GM18502 (cell line): ENCODE measurements around the gene CTCF.

Experiments used
- ATAC-seq: cut with Tn5 transposase; IDR thresholded peaks from one replicate; pipeline ENCODE4 v1.9.1; 2021; ENCODE audit warnings: mild to moderate bottlenecking; ENCODE audit not compliant: unreplicated experiment, poor library complexity

The CTCF gene

DNA sequence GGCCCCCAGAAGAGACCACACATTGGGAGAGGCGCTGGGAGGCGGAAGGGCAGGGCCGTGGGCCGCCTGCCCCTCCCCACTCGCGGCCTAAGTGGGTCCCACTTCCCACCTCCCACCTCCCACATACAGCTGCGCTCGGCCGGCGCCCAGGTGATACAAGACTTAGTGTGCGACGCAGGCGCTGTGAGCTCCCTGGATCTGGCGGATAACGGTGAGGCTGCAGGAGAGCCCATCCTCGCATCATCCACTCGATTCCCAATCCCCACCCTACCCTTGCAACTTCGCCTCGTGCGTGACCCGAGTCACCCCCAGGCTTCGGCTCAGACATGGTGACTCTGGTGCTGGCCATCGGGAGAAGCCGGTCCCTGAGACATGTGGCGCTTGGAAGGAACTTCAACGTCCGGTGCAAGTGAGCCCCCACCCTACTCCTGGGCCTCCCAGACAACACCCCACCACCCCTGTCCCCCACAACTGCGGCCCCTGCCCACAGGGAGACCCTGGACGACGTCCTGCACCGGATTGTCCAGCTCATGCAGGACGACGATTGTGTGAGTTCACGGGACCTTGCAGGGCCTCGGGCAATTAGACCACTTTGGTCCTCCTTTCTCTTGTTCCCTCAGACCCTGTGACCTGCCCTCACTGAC is 86.6 kb downstream of the CTCF start:
- ATAC-seq, result no peak

DNA sequence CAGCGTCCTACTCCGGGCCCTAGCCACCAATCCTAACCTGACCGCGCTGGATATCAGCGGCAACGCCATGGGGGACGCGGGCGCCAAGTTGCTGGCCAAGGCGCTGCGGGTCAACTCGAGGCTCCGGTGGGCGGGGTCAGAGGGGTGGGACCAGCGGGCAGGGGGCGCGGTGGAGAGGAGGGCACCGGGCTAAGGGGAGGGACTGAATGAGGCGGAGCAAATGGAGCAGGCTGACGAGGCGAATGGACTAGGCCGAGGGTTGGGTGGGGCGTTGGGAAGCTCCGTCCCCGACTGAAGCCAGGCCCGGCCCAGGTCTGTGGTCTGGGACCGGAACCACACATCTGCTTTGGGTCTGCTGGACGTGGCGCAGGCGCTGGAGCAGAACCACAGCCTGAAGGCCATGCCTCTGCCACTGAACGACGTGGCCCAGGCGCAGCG is 87.2 kb downstream of the CTCF start:
- ATAC-seq, result no peak

DNA sequence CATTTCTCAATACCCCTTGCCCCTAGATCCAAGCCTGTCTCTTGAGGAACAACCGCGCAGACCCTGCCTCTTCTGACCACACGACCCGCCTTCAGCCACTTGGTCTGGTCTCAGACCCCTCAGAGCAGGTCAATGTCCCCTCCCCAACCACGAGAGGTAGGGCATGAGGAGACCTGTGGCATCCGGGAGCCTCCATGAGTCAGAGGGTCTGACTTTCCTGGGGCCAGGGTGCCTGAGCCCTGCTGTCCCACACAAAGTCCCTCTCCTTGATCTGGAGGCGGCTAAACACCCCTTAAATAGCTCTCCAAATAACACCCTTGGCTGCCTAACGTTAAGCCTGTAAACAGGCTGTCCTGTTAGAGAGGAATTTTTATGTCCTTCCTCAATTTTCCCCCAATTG is 87.7 kb downstream of the CTCF start:
- ATAC-seq, result no peak

DNA sequence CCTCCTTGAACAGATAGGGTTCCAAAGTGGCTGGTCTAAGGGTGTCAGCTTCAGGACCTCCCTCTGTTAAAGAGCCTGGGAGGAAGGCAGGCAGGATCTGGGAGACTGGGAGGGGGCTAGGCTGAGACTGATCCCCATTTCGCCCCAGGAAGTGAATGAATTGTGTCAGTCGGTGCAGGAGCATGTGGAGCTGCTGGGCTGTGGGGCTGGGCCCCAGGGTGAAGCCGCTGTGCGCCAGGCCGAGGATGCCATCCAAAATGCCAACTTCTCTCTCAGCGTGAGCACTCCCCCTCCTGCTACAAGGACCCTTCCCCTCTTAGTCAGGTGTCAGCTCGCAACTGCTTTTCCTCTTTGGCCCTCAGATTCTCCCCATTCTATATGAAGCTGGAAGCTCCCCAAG is 88.7 kb downstream of the CTCF start:
- no peak for ATAC-seq

DNA sequence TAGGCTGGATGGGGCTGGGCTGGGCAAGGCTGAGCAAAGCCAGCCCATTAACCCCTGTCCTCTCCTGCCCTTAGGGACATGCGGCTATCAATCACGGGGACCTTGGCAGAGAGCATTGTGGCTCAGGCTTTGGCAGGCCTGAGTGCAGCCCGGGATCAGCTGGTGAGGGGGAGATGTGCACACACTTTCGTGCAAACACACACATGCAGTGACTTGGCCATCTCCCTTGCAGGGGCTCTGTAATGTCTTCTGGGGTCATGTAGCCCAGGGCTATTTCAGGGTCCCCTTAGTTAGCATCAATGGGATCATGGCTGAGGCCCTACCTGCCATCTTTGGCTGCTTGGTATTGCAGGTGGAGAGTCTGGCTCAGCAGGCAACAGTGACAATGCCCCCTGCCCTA is 89.5 kb downstream of the CTCF start:
- no peak for ATAC-seq

DNA sequence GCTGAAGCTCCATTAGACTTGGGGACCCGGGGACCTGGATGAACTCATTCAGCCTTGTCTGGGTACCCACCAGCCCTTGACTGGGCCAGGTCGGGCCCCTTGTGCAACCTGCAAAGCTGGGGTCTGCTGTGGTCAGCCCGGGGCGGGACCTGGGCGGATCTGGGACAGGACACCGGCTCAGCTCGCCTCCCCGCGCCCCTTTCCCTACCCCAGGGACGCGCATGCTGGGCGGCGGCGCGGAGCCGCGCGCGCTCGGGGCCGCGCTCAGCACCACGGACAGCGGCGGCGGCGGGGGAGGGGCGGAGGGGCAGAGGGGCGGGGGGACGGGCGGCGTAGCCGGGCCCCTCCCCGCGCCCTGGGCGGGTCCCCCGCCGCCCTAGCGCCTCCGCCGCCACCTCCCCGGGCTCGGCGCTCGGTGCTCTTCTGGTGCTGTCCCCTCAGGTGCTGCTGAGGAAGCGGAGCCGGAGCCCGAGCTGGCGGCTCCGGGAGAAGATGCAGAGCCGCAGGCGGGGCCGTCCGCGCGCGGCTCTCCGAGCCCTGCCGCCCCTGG is 90.3 kb downstream of the CTCF start:
- no peak for ATAC-seq

DNA sequence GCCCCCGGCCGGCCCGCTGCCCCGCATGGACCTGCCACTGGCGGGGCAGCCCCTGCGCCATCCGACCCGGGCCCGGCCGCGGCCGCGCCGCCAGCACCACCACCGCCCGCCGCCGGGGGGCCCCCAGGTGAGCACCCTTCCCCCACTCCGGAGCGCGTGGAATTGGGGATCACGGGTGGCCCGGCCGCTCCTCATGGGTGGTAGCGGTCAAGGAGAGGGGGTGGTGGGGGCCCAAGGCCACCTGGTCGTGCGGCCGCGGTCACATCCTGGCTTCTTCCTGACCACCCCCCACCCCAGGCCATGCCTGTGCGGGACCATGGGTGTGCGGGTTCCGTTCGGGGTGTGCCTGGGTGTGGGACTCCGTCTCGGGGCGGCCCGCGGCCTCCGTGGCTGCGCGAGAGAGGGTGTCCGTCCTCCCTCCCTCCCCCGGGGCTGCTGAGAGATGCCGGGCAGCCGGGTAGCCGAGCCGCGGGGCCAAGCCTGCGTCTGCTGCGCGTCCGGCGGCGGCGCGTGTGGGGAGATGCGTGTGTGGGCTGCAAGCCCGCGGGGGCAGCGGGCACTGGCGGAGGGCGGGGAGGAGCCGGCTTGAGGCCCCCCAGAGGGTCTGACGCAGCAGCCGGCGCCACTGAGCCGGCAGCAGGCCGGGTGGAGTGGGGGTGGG is 90.9 kb downstream of the CTCF start:
- ATAC-seq, result no peak

DNA sequence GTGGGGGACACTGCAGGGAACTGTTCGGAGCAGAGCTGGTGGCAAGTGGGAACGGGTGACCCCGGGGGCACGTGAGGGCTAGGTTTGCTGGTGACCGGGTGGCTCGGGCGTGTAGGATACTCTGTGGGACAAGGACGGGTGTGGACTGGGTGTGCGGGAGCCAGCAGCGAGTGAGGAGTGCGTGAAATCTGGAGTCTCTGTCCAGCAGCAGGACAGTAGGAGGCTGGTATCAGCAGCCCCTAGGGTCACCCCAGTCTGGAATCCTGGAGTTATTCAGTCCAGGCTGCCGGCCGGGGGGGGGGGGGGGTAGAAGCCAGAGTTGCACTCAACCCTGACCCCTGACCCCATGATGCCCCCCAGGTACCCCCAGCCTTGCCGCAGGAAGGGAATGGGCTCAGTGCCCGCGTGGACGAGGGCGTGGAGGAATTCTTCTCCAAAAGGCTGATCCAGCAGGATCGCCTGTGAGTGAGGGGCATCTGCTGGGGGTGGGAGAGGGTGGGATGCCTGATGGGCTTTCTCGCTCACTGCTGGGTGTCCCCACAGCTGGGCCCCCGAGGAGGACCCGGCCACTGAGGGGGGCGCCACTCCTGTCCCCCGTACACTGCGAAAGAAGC is 91.6 kb downstream of the CTCF start:
- no peak for ATAC-seq

DNA sequence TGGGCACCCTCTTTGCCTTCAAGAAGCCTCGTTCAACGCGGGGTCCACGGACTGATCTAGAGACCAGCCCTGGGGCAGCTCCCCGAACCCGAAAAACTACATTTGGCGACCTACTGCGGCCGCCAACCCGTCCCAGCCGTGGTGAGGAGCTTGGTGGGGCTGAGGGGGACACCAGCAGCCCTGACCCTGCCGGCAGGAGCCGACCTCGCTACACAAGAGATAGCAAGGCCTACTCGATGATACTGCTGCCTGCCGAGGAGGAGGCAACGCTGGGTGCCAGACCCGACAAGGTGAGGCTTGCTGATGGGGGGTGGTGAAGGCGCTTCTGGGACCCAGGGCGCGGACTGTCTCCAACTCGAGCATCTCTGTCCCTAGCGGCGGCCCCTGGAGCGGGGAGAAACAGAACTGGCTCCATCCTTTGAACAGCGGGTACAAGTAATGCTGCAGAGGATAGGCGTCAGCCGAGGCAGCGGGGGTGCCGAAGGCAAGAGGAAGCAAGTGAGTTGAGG is 92.1 kb downstream of the CTCF start:
- ATAC-seq, result no peak

DNA sequence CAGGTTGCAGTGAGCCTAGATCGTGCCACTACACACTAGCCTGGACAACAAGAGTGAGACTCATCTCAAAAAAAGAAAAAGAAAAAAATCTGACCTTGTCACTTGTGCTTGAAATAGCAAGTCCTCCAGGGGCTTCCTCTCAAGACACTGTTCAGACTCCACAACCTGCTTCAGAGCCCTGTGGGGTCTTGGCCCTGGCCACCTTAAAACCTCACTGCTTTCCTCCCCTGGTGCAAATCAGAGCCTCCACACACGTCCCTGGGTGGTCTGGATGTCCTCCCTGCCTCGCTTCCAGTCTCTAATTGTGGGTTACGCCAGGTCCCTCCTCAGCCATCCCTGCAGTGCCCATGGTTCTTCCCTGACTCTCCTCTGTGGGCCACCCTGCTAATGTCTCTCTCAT is 93.0 kb downstream of the CTCF start:
- ATAC-seq, result no peak

DNA sequence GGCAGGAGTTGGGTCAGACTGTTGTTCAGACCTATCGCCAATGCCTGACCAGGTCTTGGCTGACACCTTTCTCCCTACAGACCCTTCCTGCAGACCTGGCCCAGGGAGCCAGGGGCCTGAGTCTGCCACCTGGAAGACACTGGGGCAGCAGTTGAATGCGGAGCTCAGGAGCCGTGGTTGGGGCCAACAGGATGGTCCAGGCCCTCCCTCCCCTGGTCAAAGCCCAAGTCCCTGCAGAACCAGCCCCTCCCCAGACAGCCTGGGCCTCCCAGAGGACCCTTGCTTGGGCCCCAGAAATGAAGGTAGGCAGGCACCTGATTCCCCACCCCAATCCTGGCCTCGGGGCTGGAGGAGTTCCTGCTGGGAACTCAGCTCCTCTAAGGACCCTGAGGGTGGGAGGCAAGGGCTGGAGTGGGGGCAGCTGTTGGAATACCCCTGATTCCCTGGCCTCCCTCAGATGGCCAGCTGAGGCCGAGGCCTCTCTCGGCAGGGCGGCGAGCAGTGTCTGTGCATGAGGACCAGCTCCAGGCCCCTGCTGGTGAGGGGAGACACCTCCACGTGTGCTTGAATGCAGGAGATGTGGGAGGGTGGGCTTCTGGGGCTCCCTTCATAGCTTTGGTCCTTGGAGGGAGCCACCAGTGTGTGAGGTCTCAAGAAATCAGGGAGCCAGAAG is 94.2 kb downstream of the CTCF start:
- no peak for ATAC-seq

DNA sequence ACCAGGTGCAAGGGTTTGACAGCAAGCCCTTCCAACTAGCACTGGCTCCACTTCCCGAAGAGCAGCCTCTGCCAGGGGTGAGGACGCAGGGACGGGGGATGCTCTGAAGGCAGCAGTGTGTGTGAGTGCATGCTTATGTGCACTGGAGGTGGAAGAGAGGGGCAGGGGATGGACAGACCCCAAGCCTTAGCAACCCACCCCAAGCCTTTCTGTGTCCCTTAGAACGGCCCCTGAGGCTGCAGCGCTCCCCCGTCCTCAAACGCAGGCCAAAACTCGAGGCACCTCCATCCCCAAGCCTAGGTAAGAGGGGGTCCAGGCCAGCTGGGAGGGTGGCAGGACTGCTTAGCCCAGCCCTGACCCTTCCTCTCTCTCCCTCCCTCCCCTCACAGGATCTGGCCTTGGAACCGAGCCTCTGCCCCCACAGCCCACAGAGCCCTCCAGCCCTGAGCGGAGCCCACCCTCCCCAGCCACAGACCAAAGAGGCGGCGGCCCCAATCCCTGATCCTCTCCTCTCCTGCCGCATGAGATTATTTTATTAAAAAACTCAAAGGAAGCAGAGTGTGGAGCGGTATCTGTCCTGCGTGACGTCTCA is 94.8 kb downstream of the CTCF start:
- no peak for ATAC-seq

DNA sequence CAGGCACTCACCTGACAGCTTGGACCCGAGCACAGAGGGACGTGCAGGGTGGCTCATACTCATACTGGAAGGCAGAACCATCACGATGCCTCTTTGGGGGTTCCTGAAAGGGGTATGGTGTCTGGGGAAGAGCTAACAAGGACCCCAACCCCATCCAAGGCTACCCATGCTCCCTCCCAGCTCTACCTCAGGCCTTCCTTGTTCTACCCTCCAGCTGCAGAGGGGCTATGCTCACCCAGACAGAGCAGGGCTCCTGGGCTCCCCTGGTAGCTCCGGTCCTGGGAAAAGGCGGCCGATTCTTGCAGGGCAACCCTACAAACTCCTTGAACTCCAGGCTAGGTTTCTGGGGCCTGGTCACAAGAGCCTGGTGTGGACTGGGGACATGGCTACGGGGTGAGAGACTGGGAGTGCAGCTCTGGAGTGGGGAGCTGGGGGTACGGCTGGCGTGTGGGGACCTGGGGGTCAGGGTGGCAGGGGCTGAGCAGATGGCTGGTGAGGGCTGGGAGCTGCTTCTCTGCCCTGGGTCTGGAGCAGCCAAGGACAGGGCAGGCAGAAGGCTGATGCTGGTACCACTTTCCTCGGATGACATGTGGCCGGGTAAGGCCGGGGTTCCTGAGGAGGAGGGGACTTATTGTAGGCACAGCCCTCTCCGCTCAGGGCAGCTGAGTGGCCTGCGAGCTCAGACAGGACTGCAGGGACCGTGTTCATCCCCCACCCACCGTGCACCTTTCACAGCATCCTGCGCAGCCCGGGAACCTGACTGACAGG is 95.6 kb downstream of the CTCF start:
- ATAC-seq, result no peak

DNA sequence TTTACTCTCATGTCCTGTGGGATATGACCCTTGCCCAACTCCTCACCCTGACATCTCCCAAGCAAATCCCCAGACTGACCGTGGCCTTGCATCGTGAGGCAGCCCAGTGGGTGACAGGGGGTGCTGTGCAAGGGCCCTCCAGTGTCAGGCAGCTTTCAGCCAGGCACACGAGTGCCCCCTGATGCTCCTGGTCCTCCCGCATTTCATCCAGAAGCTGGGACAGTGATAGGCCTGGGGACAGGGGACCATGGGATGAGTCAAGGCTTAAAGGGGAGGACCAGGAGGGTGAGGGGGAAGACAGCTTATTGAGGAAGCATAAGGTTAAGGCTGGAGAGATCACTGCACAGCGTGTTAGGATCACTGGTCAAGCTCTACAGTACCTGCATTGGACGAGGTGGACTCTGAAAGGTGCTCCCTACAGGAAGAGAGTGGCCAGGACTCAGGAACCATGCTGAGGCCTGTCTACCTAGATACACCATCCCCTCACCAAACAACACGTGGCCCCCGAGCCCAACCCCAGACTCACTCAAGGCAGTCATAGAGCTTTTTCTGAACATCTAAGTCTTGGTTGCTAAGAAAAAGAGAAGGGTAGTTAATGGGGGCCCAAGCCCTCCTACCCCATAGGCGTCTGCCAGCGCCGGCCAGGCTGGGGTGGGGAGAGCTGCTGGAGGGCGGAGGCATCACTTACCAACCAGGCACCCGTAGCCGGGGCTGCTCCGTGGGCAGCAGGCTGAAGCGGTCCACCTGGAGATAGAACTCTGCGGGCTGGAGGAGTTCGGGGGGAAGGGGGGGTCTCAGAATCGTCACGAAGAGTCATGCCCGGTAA is 96.7 kb downstream of the CTCF start:
- no peak for ATAC-seq

DNA sequence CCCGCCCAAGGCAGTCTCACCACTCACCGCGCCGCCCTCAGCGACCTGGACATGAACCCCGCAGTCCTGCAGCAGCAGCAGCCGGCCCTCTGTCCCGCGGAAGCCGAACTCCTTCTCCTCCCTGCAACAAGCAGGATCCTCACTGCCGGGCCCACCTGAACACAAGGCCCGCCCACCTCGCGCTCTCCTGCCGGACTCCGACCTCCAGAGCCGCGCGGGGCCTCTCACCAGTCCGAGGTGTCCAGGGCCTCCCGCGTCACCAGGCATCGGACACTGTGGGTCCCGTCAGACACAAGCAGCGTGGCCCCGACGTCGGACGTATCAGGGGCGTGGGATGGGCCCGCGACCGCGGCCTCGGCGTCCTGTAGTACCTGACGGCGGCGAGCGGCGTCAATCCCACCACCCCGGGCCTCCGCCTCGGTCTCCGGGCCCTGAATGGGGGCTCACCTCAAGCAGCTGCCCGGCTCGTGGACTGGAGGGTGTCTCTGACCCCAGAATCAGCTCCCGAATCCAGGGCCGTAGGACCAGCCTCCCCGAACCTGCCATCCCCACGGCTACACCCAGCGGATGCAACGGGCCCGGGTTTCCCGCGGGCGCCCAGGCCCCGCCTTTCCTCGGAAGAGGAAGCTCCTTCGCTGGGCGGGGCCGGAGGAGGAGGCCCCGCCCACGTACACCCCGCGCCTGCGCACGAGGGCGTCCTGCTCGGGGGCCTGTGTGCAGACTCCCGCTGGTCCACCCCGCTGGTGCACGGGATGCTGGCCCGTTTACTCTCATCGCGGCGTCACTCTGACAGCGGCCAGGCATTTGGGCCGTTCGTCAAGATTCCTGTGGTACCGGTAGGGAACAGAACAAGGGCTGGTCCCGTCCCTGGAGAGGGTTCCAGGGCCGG is 97.6 kb downstream of the CTCF start, which contains the start of gene ACD:
Gene ACD, minus strand, starts transcription at position 586 of the 889 bp plus-strand sequence. Its CDS starts 40 bp downstream, at position 546.
- peak; percentile 62 for ATAC-seq

DNA sequence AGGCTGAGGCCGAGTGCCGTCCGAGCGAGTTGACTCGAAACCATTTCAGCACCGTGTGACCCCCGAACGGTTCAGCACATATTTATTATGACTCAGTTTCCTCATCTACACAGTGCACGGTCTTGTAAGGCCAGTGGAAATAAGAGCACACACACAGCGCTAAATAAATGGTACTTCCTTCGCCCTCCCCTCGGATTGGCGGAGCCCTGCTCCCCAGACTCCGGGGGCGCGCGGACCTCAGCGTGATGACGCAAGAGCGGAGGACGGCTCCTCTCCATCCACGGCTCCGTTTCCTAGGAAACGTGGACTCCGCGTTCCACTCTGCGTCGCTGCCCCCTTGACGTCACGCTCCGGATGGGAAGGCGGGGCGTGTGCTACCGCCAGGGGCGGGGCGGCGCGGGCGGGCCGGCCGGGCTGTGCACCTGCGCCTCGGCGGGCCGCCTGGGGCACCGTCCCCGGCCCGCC is 98.3 kb downstream of the CTCF start, which contains the start of gene PARD6A:
Gene PARD6A, plus strand, starts transcription at position 397 of the 465 bp plus-strand sequence. CDS start 79 bp downstream, outside the sequence.
- peak; percentile 79 for ATAC-seq

DNA sequence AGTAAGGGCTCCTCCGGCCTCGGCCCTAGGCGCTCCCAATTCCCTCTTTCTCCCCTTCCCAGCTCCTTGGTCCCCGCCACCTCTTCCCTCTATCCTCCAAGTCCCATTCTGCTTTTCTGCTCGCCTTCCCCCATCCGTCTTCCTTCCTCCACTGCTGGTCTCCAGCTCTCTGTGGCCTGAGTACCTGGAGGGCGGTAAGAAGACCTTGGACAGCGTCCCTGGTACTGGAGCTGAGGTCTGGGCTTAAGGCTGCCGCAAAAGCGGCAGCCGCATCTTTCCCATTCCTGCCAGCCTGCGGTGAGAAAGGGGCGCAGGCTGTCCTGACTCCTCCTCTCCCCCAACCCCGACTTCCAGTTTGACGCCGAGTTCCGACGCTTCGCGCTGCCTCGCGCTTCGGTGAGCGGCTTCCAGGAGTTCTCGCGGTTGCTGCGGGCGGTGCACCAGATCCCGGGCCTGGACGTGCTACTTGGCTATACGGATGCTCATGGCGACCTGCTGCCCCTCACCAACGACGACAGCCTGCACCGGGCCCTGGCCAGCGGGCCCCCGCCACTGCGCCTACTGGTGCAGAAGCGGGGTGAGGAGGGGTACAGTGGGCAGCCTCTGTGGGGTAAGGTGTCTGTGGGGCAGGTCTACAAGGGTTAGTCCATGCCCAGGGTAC is 98.9 kb downstream of the CTCF start:
- ATAC-seq, result no peak
